ENCODE measurements around the gene GDF10. TPM values are rescaled to one million over a fixed set of nuclear protein-coding genes. Genes with fewer than 3 reads are reported as not detected.

The GDF10 gene
- total RNA-seq, 1 experiment from 2014 or later: 0.24 TPM

DNA sequence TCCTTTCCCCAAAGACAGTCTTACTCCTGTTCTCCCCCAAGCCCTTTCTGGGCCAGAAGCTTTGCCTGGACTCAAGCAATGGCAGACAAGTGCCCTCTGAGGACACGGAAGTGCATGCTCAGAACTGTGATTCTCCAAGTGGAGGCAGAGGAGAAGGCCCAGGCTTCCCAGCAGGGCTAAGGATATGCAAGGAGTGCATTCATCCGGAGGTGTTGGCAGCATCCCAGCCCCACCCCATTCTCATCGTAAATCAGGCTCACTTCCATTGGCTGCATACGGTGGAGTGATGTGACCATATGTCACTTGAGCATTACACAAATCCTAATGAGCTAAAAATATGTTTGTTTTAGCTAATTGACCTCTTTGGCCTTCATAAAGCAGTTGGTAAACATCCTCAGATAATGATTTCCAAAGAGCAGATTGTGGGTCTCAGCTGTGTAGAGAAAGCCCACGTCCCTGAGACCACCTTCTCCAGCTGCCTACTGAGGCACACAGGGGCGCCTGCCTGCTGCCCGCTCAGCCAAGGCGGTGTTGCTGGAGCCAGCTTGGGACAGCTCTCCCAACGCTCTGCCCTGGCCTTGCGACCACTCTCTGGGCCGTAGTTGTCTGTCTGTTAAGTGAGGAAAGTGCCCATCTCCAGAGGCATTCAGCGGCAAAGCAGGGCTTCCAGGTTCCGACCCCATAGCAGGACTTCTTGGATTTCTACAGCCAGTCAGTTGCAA, 46.7 kb downstream of the GDF10 start:
- H3K27ac Mint-ChIP-seq: no peak overlapping the region
- TF ChIP-seq, protein P1, sequence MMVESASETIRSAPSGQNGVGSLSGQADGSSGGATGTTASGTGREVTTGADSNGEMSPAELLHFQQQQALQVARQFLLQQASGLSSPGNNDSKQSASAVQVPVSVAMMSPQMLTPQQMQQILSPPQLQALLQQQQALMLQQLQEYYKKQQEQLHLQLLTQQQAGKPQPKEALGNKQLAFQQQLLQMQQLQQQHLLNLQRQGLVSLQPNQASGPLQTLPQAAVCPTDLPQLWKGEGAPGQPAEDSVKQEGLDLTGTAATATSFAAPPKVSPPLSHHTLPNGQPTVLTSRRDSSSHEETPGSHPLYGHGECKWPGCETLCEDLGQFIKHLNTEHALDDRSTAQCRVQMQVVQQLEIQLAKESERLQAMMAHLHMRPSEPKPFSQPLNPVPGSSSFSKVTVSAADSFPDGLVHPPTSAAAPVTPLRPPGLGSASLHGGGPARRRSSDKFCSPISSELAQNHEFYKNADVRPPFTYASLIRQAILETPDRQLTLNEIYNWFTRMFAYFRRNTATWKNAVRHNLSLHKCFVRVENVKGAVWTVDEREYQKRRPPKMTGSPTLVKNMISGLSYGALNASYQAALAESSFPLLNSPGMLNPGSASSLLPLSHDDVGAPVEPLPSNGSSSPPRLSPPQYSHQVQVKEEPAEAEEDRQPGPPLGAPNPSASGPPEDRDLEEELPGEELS (CRISPR knock-in tag; IDR thresholded peaks at IDR 0.05): no peak
- TF ChIP-seq, protein P2, sequence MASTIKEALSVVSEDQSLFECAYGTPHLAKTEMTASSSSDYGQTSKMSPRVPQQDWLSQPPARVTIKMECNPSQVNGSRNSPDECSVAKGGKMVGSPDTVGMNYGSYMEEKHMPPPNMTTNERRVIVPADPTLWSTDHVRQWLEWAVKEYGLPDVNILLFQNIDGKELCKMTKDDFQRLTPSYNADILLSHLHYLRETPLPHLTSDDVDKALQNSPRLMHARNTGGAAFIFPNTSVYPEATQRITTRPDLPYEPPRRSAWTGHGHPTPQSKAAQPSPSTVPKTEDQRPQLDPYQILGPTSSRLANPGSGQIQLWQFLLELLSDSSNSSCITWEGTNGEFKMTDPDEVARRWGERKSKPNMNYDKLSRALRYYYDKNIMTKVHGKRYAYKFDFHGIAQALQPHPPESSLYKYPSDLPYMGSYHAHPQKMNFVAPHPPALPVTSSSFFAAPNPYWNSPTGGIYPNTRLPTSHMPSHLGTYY (CRISPR knock-in tag; IDR thresholded peaks at IDR 0.05): no peak
- TF ChIP-seq ZNF232 (CRISPR knock-in tag; IDR thresholded peaks at IDR 0.05): no peak
- TF ChIP-seq, protein P3, sequence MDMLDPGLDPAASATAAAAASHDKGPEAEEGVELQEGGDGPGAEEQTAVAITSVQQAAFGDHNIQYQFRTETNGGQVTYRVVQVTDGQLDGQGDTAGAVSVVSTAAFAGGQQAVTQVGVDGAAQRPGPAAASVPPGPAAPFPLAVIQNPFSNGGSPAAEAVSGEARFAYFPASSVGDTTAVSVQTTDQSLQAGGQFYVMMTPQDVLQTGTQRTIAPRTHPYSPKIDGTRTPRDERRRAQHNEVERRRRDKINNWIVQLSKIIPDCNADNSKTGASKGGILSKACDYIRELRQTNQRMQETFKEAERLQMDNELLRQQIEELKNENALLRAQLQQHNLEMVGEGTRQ (CRISPR knock-in tag; IDR thresholded peaks at IDR 0.05): no peak
- H3K4me1 Mint-ChIP-seq: peaks cover 22% of the 10 kb centered on the region
- ChIA-PET POLR2A (no interaction called here), CTCF (no interaction called here)
- H3K27me3 Mint-ChIP-seq (ENCODE audit: low read depth): no peaks in the 10 kb centered on the region
- no peaks in the 10 kb centered on the region for H3K9me3 Mint-ChIP-seq
- H3K36me3 Mint-ChIP-seq: no peaks in the 10 kb centered on the region
- DNase-seq (ENCODE audit: low spot score) (no peak), ATAC-seq (no peak)
- H3K4me3 Mint-ChIP-seq: no peak overlapping the region

DNA sequence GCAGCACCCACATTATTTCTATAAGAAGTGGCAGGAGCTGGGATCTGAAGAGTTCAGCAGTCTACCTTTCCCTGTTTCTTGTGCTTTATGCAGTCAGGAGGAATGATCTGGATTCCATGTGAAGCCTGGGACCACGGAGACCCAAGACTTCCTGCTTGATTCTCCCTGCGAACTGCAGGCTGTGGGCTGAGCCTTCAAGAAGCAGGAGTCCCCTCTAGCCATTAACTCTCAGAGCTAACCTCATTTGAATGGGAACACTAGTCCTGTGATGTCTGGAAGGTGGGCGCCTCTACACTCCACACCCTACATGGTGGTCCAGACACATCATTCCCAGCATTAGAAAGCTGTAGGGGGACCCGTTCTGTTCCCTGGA, 47.3 kb downstream of the GDF10 start:
- POLR2A ChIA-PET: no interaction called here
- no peak overlapping the region for H3K27ac Mint-ChIP-seq
- peaks cover 18% of the 10 kb centered on the region for H3K4me1 Mint-ChIP-seq
- no peak for DNase-seq (ENCODE audit: low spot score)
- H3K36me3 Mint-ChIP-seq: no peaks in the 10 kb centered on the region
- H3K27me3 Mint-ChIP-seq (ENCODE audit: low read depth): no peaks in the 10 kb centered on the region
- CTCF ChIA-PET: no interaction called here
- TF ChIP-seq SOX15 (CRISPR knock-in tag; IDR thresholded peaks at IDR 0.05) (no peak), ZNF416 (CRISPR knock-in tag; IDR thresholded peaks at IDR 0.05) (no peak), ZNF671 (CRISPR knock-in tag; IDR thresholded peaks at IDR 0.05) (no peak), NFYB (CRISPR knock-in tag; conservative IDR thresholded peaks at IDR 0.05; ENCODE audit: low read depth) (no peak)
- TF ChIP-seq, protein P4, sequence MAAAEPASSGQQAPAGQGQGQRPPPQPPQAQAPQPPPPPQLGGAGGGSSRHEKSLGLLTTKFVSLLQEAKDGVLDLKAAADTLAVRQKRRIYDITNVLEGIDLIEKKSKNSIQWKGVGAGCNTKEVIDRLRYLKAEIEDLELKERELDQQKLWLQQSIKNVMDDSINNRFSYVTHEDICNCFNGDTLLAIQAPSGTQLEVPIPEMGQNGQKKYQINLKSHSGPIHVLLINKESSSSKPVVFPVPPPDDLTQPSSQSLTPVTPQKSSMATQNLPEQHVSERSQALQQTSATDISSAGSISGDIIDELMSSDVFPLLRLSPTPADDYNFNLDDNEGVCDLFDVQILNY (CRISPR knock-in tag; IDR thresholded peaks at IDR 0.05): no peak
- H3K4me3 Mint-ChIP-seq: no peak overlapping the region
- H3K9me3 Mint-ChIP-seq: no peaks in the 10 kb centered on the region
- no peak for ATAC-seq

DNA sequence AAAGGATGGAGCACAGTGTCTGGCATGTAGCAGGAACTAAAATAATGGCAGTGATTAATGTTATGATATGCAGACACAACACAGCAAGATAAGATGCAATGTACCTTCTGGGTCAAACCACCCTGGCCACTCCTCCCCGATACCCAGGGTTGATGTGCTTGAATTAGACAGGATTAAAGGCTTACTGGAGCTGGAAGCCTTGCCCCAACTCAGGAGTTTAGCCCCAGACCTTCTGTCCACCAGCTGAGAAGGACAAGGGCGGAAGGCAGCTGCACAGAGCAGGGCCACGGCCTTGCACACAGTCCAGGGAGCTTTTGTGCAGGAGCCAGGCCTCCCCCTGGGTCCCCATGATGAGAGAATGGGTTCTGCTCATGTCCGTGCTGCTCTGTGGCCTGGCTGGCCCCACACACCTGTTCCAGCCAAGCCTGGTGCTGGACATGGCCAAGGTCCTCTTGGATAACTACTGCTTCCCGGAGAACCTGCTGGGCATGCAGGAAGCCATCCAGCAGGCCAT, 48.2 kb downstream of the GDF10 start, which contains the start of gene RBP3:
TSS of gene RBP3 (plus strand) at position 226 of the 514 bp plus-strand sequence. CDS start at position 348, 122 bp downstream.
- H3K36me3 Mint-ChIP-seq: no peaks in the 10 kb centered on the region
- H3K9me3 Mint-ChIP-seq: no peaks in the 10 kb centered on the region
- ChIA-PET CTCF (interaction anchor here (0.7 kb wide), 1 partner anchor 13 kb away, joined by 3 read pairs; no protein-coding TSS in a partner anchor), POLR2A (no interaction called here)
- H3K27ac Mint-ChIP-seq: no peak within 1 kb of the TSS
- DNase-seq (ENCODE audit: low spot score) (no peak), ATAC-seq (no peak)
- H3K4me1 Mint-ChIP-seq: peaks cover 9% of the 10 kb centered on the region
- H3K4me3 Mint-ChIP-seq: no peak within 1 kb of the TSS
- TF ChIP-seq PRRX2 (CRISPR knock-in tag; IDR thresholded peaks at IDR 0.05): no peak
- no peak for TF ChIP-seq NFYB (CRISPR knock-in tag; conservative IDR thresholded peaks at IDR 0.05; ENCODE audit: low read depth)
- TF ChIP-seq ATF1 (CRISPR knock-in tag; IDR thresholded peaks at IDR 0.05): no peak
- no peak for TF ChIP-seq SP1 (CRISPR knock-in tag; conservative IDR thresholded peaks at IDR 0.05)
- TF ChIP-seq JAZF1 (CRISPR knock-in tag; IDR thresholded peaks at IDR 0.05): no peak
- TF ChIP-seq JUN (CRISPR knock-in tag; IDR thresholded peaks at IDR 0.05): no peak
- TF ChIP-seq ZNF671 (CRISPR knock-in tag; IDR thresholded peaks at IDR 0.05): no peak
- TF ChIP-seq, protein P2 (CRISPR knock-in tag; IDR thresholded peaks at IDR 0.05): no peak
- TF ChIP-seq, protein P5, sequence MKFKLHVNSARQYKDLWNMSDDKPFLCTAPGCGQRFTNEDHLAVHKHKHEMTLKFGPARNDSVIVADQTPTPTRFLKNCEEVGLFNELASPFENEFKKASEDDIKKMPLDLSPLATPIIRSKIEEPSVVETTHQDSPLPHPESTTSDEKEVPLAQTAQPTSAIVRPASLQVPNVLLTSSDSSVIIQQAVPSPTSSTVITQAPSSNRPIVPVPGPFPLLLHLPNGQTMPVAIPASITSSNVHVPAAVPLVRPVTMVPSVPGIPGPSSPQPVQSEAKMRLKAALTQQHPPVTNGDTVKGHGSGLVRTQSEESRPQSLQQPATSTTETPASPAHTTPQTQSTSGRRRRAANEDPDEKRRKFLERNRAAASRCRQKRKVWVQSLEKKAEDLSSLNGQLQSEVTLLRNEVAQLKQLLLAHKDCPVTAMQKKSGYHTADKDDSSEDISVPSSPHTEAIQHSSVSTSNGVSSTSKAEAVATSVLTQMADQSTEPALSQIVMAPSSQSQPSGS (CRISPR knock-in tag; IDR thresholded peaks at IDR 0.05; ENCODE audit: borderline replicate concordance, low read depth): no peak
- no peak for TF ChIP-seq IRF2 (CRISPR knock-in tag; IDR thresholded peaks at IDR 0.05; ENCODE audit: borderline replicate concordance, low read depth)
- TF ChIP-seq OVOL2 (CRISPR knock-in tag; IDR thresholded peaks at IDR 0.05; ENCODE audit: borderline replicate concordance): no peak
- no peaks in the 10 kb centered on the region for H3K27me3 Mint-ChIP-seq (ENCODE audit: low read depth)

Measured in WTC11 (cell line).